GM12873 (cell line): ENCODE data around the gene UCK1.

Experiments
- TF ChIP-seq, protein P1 (sequence below): IDR thresholded peaks from 2 replicates; pipeline ENCODE4 v1.5.1; 2012; ENCODE audit warnings: low read depth, mild to moderate bottlenecking, moderate library complexity, low read length, control low read depth; ENCODE audit not compliant: insufficient read depth; ENCODE audit errors: missing control alignments

UCK1 gene

DNA sequence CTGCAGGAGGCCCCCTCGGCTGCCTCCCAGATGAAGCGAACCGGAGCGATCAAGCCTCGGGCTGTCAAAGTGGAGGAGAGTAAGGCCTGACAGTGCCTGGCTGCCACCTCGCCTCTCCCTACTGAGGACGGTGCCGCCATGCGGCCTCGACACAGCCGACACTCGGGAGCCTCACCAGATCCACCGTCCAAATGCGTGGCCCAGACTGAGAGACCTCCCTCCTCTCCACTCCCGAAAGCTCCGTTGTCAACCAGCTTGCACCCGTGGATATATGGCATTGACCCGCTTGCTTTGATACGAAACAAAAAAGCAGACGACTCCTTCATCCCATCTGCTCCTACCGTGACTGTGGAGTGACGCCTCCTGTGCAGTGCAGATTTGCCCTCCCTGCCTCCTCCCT, 35.3 kb downstream of the UCK1 start:
- TF ChIP-seq, protein P1, sequence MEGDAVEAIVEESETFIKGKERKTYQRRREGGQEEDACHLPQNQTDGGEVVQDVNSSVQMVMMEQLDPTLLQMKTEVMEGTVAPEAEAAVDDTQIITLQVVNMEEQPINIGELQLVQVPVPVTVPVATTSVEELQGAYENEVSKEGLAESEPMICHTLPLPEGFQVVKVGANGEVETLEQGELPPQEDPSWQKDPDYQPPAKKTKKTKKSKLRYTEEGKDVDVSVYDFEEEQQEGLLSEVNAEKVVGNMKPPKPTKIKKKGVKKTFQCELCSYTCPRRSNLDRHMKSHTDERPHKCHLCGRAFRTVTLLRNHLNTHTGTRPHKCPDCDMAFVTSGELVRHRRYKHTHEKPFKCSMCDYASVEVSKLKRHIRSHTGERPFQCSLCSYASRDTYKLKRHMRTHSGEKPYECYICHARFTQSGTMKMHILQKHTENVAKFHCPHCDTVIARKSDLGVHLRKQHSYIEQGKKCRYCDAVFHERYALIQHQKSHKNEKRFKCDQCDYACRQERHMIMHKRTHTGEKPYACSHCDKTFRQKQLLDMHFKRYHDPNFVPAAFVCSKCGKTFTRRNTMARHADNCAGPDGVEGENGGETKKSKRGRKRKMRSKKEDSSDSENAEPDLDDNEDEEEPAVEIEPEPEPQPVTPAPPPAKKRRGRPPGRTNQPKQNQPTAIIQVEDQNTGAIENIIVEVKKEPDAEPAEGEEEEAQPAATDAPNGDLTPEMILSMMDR, result no peak

DNA sequence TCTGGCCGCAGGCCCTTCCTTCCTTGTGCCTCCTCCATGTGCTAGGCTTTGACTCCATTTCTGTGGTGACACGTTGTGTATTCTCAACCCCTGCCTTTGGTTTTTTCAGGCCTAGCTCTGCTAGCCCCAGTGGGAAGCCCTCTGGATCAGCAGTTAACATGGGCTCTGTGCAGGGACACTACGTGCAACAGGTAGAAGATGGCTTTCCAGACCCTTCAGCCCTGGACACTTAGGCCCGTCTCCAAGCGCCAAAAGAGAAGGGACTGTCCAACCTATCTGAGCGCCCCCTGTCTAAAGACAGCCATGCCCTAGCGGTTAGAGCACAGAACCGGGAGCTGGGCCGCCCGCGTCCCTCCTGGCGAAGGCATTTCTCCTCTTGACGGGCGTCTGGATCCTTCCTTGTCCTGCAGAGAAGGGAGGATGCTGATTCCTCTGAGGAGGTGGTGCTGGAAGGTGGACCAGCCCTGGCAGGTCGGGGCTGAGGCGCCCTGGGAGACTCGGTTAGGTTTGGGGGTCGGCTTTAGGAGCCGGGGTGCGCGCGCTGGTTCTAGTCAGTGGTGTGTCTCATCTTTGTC, 36.7 kb downstream of the UCK1 start:
- TF ChIP-seq, protein P1, result no peak

DNA sequence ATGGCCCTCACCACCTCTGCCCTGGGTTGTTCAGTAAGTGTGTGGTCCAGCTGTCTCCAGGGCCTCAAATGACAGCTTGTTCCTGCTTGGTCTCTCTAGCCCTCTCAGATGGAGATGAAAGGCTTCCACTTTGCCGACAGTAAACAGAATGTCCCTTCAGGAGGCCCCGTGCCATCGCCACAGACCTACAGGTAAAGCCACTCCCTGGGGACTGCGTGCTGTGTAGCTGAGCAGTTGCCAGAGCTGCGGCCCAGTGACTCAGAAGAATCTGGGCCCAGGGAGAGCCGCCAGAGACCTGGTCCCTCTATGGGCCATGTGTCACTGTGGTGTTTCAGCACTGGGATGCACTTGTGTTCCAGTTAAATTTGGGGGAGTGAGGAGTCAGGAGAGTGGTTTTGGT, 39.0 kb downstream of the UCK1 start:
- TF ChIP-seq, protein P1, result no peak

DNA sequence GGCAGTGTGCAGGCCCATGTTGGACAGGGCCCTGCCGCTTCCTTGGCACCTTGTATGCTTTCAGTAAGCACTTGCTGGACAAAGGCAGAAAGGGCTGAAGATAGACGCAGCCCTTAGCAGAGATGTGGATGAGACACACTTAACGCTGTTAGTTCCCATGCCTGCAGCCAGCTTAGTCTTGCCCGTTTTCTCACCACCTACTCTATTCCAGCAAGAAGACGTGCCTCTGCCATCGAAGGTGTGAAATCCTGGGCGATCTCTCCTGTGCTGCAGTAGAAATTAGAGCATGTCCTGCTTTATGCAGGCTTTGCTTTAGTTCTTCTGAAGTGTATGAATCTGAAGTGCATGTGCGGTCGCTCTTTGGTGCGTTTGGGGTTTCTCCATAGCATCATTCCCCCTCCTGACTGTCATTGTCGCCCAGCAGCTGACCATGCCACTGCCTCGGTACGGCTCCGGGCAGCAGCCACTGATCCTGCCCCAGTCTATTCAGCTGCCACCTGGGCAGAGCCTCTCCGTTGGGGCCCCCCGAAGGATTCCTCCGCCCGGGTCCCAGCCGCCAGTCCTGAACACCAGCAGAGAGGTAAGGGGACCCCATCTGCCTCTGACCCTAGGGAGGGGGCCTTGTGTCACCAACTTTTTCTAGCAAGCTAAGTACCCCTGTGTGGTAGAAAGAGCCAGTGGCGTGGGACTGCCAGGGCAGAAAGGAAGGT, 39.9 kb downstream of the UCK1 start:
- TF ChIP-seq, protein P1, result no peak

DNA sequence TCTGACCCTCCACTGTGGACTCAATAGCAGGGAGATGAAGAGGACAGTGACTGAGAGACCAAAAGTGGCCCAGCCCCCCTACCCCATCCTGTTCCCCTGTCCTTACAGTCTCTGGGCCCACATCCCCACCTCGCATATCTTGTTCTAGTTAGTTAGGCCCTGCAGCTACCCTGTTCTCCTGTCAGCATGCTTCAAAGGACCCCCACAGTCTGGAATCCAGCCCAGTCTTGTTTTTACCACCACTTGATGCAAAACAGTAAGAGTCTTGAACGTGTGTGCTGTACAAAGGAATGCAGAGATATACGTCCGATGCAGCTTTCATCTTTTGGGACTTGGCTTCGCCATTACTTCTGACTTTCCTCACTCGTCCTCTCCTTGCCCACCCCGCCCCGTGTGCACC, 40.5 kb downstream of the UCK1 start:
- TF ChIP-seq, protein P1, result no peak

DNA sequence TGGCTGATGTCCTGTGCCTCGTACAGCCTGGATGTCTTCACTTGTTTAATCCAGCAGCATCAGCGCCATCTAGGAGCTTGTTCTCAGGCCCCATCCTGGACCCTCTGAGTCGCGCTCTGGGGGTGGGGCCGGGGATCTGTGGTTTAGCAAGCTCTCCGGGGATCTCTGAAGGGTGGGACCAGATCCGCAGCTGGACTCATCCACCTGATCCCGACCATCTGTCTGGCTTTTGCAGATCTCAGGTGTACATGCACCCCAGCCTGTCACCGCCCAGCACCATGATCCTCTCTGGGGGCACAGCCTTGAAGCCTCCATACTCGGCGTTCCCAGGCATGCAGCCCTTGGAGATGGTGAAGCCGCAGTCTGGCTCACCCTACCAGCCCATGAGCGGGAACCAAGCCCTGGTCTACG, 43.4 kb downstream of the UCK1 start:
- TF ChIP-seq, protein P1, result no peak

DNA sequence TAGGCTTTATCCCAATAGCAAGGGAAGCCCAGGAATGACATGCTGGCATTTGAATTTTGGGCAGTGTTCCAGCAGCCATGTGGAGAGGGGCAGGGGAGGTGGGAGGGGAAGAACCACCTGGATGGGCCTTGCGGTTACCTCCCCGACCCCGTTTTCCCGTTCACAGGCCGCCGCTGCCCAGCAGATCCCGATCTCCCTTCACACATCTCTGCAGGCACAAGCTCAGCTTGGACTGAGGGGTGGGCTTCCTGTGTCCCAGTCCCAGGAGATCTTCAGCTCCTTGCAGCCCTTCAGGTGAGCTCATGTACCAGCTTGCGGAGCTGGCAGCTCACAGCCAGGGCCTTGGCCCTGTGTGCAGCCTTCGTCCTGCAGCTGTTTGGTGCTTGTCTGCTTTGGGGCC, 44.1 kb downstream of the UCK1 start:
- TF ChIP-seq, protein P1, result no peak
